HepG2 (cell line): Measurements from ENCODE around the gene ADCY9. TPM values are rescaled to one million over a fixed set of nuclear protein-coding genes. Genes with fewer than 3 reads are reported as not detected.

Source experiments
- CHCHD3 ChIP-seq: sonication (generic); formaldehyde crosslinking; IDR thresholded peaks from 2 replicates; pipeline ENCODE4 v1.8.0; 2022; ENCODE audit warnings: mild to moderate bottlenecking, missing genetic modification reagents, moderate library complexity
- ERF ChIP-seq: IDR thresholded peaks from 2 replicates; pipeline ENCODE4 v1.6.1; 2018; ENCODE audit warnings: missing biosample characterization, missing genetic modification reagents
- ETV6 ChIP-seq: sonication (generic); formaldehyde crosslinking; conservative IDR thresholded peaks from 2 replicates; pipeline ENCODE4 v1.4.0; 2020; ENCODE audit warnings: missing genetic modification reagents
- GTF2F1 ChIP-seq: fragments of 150-350 bp; IDR thresholded peaks from 2 replicates; pipeline ENCODE4 v1.6.1; 2014; ENCODE audit warnings: low read length
- IKZF4 ChIP-seq: sonication (generic); formaldehyde crosslinking; IDR thresholded peaks from 2 replicates; pipeline ENCODE4 v1.5.1; 2020; ENCODE audit warnings: borderline replicate concordance, mild to moderate bottlenecking, low read depth, missing genetic modification reagents; ENCODE audit errors: not compliant biosample characterization
- PAXIP1 ChIP-seq: sonication (generic); formaldehyde crosslinking; conservative IDR thresholded peaks from 2 replicates; pipeline ENCODE4 v1.4.0; 2020; ENCODE audit warnings: mild to moderate bottlenecking, missing genetic modification reagents, moderate library complexity
- PCBP1 ChIP-seq: fragments of 200-400 bp; formaldehyde crosslinking; IDR thresholded peaks from 2 replicates; pipeline ENCODE4 v1.6.1; 2017; ENCODE audit warnings: mild to moderate bottlenecking, low read depth, low read length, borderline replicate concordance
- PLRG1 ChIP-seq: fragments of 450-650 bp; conservative IDR thresholded peaks from 2 replicates; pipeline ENCODE4 v1.6.1; 2016
- SMC3 ChIP-seq: IDR thresholded peaks from 2 replicates; pipeline ENCODE4 v1.6.1; 2011; ENCODE audit warnings: low read length, improper control_type of control experiment
- ZBTB4 ChIP-seq: sonication (generic); formaldehyde crosslinking; IDR thresholded peaks from 2 replicates; pipeline ENCODE4 v1.4.0; 2020; ENCODE audit warnings: missing genetic modification reagents, mild to moderate bottlenecking, borderline replicate concordance
- ZFP91 ChIP-seq: sonication (generic); formaldehyde crosslinking; IDR thresholded peaks from 2 replicates; pipeline ENCODE4 v1.9.0; 2022; ENCODE audit warnings: missing genetic modification reagents, mild to moderate bottlenecking, borderline replicate concordance
- ZFY ChIP-seq: sonication (generic); formaldehyde crosslinking; IDR thresholded peaks from 2 replicates; pipeline ENCODE4 v1.4.0; 2020; ENCODE audit warnings: missing genetic modification reagents
- ZMAT3 ChIP-seq: sonication (generic); formaldehyde crosslinking; conservative IDR thresholded peaks from 2 replicates; pipeline ENCODE4 v1.7.0; 2021; ENCODE audit warnings: missing genetic modification reagents
- ZNF337 ChIP-seq: sonication (generic); formaldehyde crosslinking; IDR thresholded peaks from 2 replicates; pipeline ENCODE4 v1.5.1; 2020; ENCODE audit warnings: missing genetic modification reagents, low read depth, mild to moderate bottlenecking, borderline replicate concordance
- ZNF766 ChIP-seq: sonication (generic); formaldehyde crosslinking; IDR thresholded peaks from 2 replicates; pipeline ENCODE4 v1.5.0; 2020; ENCODE audit warnings: missing genetic modification reagents, borderline replicate concordance
- ZNF776 ChIP-seq: sonication (generic); formaldehyde crosslinking; IDR thresholded peaks from 2 replicates; pipeline ENCODE4 v1.4.0; 2020; ENCODE audit warnings: mild to moderate bottlenecking, missing genetic modification reagents
- ZNF784 ChIP-seq: sonication (generic); formaldehyde crosslinking; IDR thresholded peaks from 2 replicates; pipeline ENCODE4 v1.5.1; 2020; ENCODE audit warnings: missing genetic modification reagents, mild to moderate bottlenecking, borderline replicate concordance
- polyA plus RNA-seq, 8 experiments: library from polyadenylated mRNA; depleted of rRNA in 3 of 8; stranded (reverse) in 7 of 8; unstranded in 1 of 8; fragments of >200 nt; fragmentation: Illumina TruSeq in 4 of 8; extraction: Trizol in 4 of 8; gene quantifications; 2 replicates each; pipeline versions ENCODE4 v1.2.1 to v1.2.3, GENCODE V29; 2011 to 2016; ENCODE audit warnings: low read depth in 4 of 8, missing spikeins in 1 of 8, mixed read lengths in 1 of 8; ENCODE audit not compliant: insufficient read depth in 1 of 8
- total RNA-seq, 5 experiments: library from RNA; depleted of rRNA; stranded (reverse); fragments of >200 nt; fragmentation: Illumina TruSeq; extraction: Trizol; gene quantifications; 2 replicates each; pipeline ENCODE4 v1.2.3, GENCODE V29; 2016; ENCODE audit warnings: low read depth in 1 of 5

The ADCY9 gene
- total and polyA plus RNA-seq, 2 of the 13 experiments (the other 11 are each of a cell fraction or from before 2014, with no cell fraction given), result 11.2 to 13.9 TPM

- TF ChIP-seq ZNF784 (CRISPR knock-in tag) (peak; percentile 56; the same call in 1 of the 2 replicates), ERF (peak; percentile 58; the same call in 1 of the 2 replicates), ZMAT3 (peak; percentile 58; the same call in 1 of the 2 replicates), ZFP91 (peak; percentile 36; the same call in 1 of the 2 replicates), SMC3 (no peak), ZNF337 (CRISPR knock-in tag) (0 out of 2 replicates have a peak, but pooled peaks have one; percentile 42), ZNF776 (CRISPR knock-in tag) (no peak), GTF2F1 (no peak), CHCHD3 (CRISPR knock-in tag) (no peak), ZFY (peak; percentile 93), ETV6 (CRISPR knock-in tag) (no peak), ZNF766 (CRISPR knock-in tag) (no peak), PLRG1 (no peak), PAXIP1 (CRISPR knock-in tag) (no peak), IKZF4 (no peak), ZBTB4 (CRISPR knock-in tag) (no peak), PCBP1 (no peak)
These were observed at the start of gene ADCY9 (continued) for GRCh38 chr16:4116325-4117249.
